ENCODE measurements around the gene REC114.
"Not testable (repeated sequence)": the region's sequence is repeated elsewhere in the genome, so short reads cannot be mapped to it uniquely, and the experiment has no call there.

REC114 gene

GRCh38 chr15:73527598-73527997 is 84.6 kb downstream of the REC114 start:
- no peak overlapping the region for H3K27ac ChIP-seq
- TF ChIP-seq, protein P1, sequence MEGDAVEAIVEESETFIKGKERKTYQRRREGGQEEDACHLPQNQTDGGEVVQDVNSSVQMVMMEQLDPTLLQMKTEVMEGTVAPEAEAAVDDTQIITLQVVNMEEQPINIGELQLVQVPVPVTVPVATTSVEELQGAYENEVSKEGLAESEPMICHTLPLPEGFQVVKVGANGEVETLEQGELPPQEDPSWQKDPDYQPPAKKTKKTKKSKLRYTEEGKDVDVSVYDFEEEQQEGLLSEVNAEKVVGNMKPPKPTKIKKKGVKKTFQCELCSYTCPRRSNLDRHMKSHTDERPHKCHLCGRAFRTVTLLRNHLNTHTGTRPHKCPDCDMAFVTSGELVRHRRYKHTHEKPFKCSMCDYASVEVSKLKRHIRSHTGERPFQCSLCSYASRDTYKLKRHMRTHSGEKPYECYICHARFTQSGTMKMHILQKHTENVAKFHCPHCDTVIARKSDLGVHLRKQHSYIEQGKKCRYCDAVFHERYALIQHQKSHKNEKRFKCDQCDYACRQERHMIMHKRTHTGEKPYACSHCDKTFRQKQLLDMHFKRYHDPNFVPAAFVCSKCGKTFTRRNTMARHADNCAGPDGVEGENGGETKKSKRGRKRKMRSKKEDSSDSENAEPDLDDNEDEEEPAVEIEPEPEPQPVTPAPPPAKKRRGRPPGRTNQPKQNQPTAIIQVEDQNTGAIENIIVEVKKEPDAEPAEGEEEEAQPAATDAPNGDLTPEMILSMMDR (IDR thresholded peaks at IDR 0.05), result no peak
- TF ChIP-seq ZFX (IDR thresholded peaks at IDR 0.05; ENCODE audit: borderline replicate concordance), result no peak

DNA sequence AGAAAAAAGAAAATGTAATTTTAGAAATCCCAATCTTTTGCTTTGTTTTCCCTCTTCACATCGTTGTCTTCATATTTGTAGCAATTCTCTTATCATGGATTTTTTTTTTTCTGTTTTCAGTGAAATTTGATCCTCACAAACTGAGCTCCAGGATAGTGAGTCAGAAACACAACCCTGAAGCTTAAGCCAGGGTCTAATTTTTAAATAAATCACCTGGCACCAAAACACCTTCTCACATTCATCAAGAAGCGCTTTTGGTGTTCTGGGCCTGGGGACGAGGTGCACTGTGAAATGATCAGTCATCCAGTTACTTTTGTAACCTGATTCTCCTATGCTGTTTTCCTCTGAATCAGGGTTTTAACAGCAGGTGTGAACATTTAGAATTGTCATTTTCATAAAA is 87.7 kb downstream of the REC114 start:
- no peak overlapping the region for H3K27ac ChIP-seq
- TF ChIP-seq, protein P1 (IDR thresholded peaks at IDR 0.05), result no peak
- TF ChIP-seq ZFX (IDR thresholded peaks at IDR 0.05; ENCODE audit: borderline replicate concordance), result no peak

- TF ChIP-seq, protein P1 (IDR thresholded peaks at IDR 0.05), result no peak
- TF ChIP-seq ZFX (IDR thresholded peaks at IDR 0.05; ENCODE audit: borderline replicate concordance), result no peak
- no peak overlapping the region for H3K27ac ChIP-seq
These were observed 95.2 kb downstream of the REC114 start for GRCh38 chr15:73538123-73538522.

- no peak overlapping the region for H3K27ac ChIP-seq
- no peak for TF ChIP-seq ZFX (IDR thresholded peaks at IDR 0.05; ENCODE audit: borderline replicate concordance)
- TF ChIP-seq, protein P1 (IDR thresholded peaks at IDR 0.05), result no peak
These were observed 95.7 kb downstream of the REC114 start for GRCh38 chr15:73538563-73539211.

DNA sequence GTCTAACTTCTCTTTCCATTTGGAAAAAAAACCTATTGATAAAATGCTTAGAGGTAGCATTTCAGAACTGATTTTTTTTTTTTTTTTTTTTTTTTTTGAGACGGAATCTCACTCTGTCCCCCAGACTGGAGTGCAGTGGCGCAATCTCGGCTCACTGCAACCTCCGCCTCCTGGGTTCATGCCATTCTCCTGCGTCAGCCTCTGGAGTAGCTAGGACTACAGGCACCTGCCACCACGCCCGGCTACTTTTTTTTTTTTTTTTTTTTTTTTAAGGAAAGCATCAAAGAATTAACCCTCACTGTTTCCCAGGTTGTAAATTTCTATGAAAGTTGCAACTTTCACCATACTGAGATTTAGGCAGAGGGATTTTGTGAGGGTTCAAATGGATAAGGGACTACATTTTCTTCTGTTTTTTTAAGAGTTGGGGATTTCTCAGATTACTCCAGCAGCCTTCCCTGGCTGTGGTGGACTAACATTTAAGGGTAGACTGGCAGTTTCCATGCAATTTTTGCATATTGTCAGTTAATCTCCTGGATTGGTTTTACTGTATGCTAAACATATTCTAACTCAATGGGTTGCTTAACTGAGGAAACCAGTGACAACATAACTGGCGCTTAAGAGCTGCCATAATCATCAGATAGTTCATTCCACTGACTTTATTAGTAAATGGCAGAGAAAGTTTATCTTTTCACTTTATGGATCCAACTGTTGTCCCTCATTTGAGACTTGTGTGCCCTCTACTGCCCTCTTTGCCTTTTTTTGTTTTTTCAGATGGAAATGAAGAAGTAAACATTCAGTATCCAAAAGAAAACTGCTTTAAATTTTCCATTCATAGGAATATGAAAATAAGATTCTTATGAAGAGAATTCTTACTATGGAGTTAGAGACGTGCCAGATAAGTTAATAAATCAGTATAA is 96.5 kb downstream of the REC114 start:
- H3K27ac ChIP-seq, result no peak overlapping the region
- TF ChIP-seq, protein P1 (IDR thresholded peaks at IDR 0.05), result no peak
- TF ChIP-seq ZFX (IDR thresholded peaks at IDR 0.05; ENCODE audit: borderline replicate concordance), result no peak

- no peak for TF ChIP-seq ZFX (IDR thresholded peaks at IDR 0.05; ENCODE audit: borderline replicate concordance)
- TF ChIP-seq, protein P1 (IDR thresholded peaks at IDR 0.05), result no peak
- no peak overlapping the region for H3K27ac ChIP-seq
These were observed 97.2 kb downstream of the REC114 start for GRCh38 chr15:73540161-73540560.

- TF ChIP-seq ZFX (IDR thresholded peaks at IDR 0.05; ENCODE audit: borderline replicate concordance), result no peak
- TF ChIP-seq, protein P1 (IDR thresholded peaks at IDR 0.05), result no peak
- no peak overlapping the region for H3K27ac ChIP-seq
These were observed 98.5 kb downstream of the REC114 start for GRCh38 chr15:73541479-73541878.

GRCh38 chr15:73548925-73549324 is 106.0 kb downstream of the REC114 start:
- H3K27ac ChIP-seq, result not testable (repeated sequence)
